WTC11 (cell line): ENCODE results near the gene CACNG7. TPM values are rescaled to one million over a fixed set of nuclear protein-coding genes. Genes with fewer than 3 reads are reported as not detected.

Source experiments
- ATAC-seq: fragments of 200-7000 bp; cut with Tn5 transposase; 2 replicates; pipeline ENCODE4 v1.10.0; 2021; ENCODE audit warnings: mild to moderate bottlenecking, moderate library complexity
- CTCF ChIA-PET: fragments of 300-600 bp; sonication (Branson Sonifier 250); formaldehyde crosslinking; loops from one replicate; lab custom pipeline; 2021; ENCODE audit warnings: antibody characterized with exemption; lab: Charles Lee
- POLR2A ChIA-PET: fragments of 350-600 bp; sonication (Branson Sonifier 250); formaldehyde crosslinking; loops from one replicate; lab custom pipeline; 2021; ENCODE audit warnings: antibody characterized with exemption; lab: Charles Lee
- DNase-seq: peaks from one replicate; pipeline ENCODE4 v3.0.0; 2021; ENCODE audit warnings: low spot score
- H3K27ac Mint-ChIP-seq: 2 replicates; pipeline ENCODE4 v1.8.0; 2021; ENCODE audit warnings: mixed read lengths
- H3K27me3 Mint-ChIP-seq: 2 replicates; pipeline ENCODE4 v1.8.0; 2021; ENCODE audit warnings: low read depth, mild to moderate bottlenecking, moderate library complexity, mixed read lengths
- H3K36me3 Mint-ChIP-seq: 2 replicates; pipeline ENCODE4 v1.8.0; 2021; ENCODE audit warnings: mixed read lengths
- H3K4me1 Mint-ChIP-seq: 2 replicates; pipeline ENCODE4 v1.8.0; 2022; ENCODE audit warnings: mixed read lengths
- H3K4me3 Mint-ChIP-seq: 2 replicates; pipeline ENCODE4 v1.8.0; 2021; ENCODE audit warnings: mild to moderate bottlenecking, moderate library complexity, mixed read lengths
- H3K9me3 Mint-ChIP-seq: 2 replicates; pipeline ENCODE4 v1.8.0; 2021; ENCODE audit warnings: mixed read lengths
- ARID4B ChIP-seq: sonication (generic); formaldehyde crosslinking; IDR thresholded peaks from 2 replicates; pipeline ENCODE4 v1.8.0; 2023; ENCODE audit warnings: missing genetic modification reagents, mild to moderate bottlenecking, borderline replicate concordance
- CREM ChIP-seq: sonication (generic); formaldehyde crosslinking; IDR thresholded peaks from 2 replicates; pipeline ENCODE4 v1.8.1; 2022; ENCODE audit warnings: mild to moderate bottlenecking, missing genetic modification reagents, moderate library complexity
- E2F1 ChIP-seq: sonication (generic); formaldehyde crosslinking; IDR thresholded peaks from 2 replicates; pipeline ENCODE4 v1.8.0; 2022; ENCODE audit warnings: mild to moderate bottlenecking, missing genetic modification reagents
- ELF4 ChIP-seq: sonication (generic); formaldehyde crosslinking; IDR thresholded peaks from 2 replicates; pipeline ENCODE4 v1.8.1; 2022; ENCODE audit warnings: low read depth, mild to moderate bottlenecking, moderate library complexity, missing genetic modification reagents
- EMX1 ChIP-seq: fragments of 250-450 bp; sonication (Bioruptor Pico); IDR thresholded peaks from 2 replicates; pipeline ENCODE4 v1.8.0; 2021; ENCODE audit warnings: mild to moderate bottlenecking
- ETV6 ChIP-seq: sonication (generic); formaldehyde crosslinking; IDR thresholded peaks from 2 replicates; pipeline ENCODE4 v1.8.1; 2022; ENCODE audit warnings: mild to moderate bottlenecking, missing genetic modification reagents
- FOXJ3 ChIP-seq: sonication (generic); formaldehyde crosslinking; IDR thresholded peaks from 2 replicates; pipeline ENCODE4 v1.9.0; 2021; ENCODE audit warnings: missing genetic modification reagents, mild to moderate bottlenecking, borderline replicate concordance
- FOXK1 ChIP-seq: sonication (generic); formaldehyde crosslinking; IDR thresholded peaks from 2 replicates; pipeline ENCODE4 v1.8.0; 2022; ENCODE audit warnings: mild to moderate bottlenecking, moderate library complexity, missing genetic modification reagents
- FOXP1 ChIP-seq: sonication (generic); formaldehyde crosslinking; IDR thresholded peaks from 2 replicates; pipeline ENCODE4 v1.8.0; 2022; ENCODE audit warnings: missing genetic modification reagents, mild to moderate bottlenecking, moderate library complexity, borderline replicate concordance
- HMGA2 ChIP-seq: fragments of 250-450 bp; sonication (Bioruptor Pico); IDR thresholded peaks from 2 replicates; pipeline ENCODE4 v1.4.0; 2021; ENCODE audit warnings: mild to moderate bottlenecking, moderate library complexity
- HMGXB4 ChIP-seq: sonication (generic); formaldehyde crosslinking; IDR thresholded peaks from 2 replicates; pipeline ENCODE4 v1.8.1; 2023; ENCODE audit warnings: mild to moderate bottlenecking, moderate library complexity, missing genetic modification reagents
- JUN ChIP-seq: sonication (generic); formaldehyde crosslinking; IDR thresholded peaks from 2 replicates; pipeline ENCODE4 v1.8.0; 2023; ENCODE audit warnings: mild to moderate bottlenecking, missing genetic modification reagents
- KAT7 ChIP-seq: sonication (generic); formaldehyde crosslinking; IDR thresholded peaks from 2 replicates; pipeline ENCODE4 v1.8.1; 2023; ENCODE audit warnings: missing genetic modification reagents, mild to moderate bottlenecking, borderline replicate concordance
- NFE2L1 ChIP-seq: sonication (generic); formaldehyde crosslinking; IDR thresholded peaks from 2 replicates; pipeline ENCODE4 v1.8.1; 2023; ENCODE audit warnings: missing genetic modification reagents
- NFYB ChIP-seq: sonication (generic); formaldehyde crosslinking; conservative IDR thresholded peaks from 2 replicates; pipeline ENCODE4 v1.8.0; 2022; ENCODE audit warnings: low read depth, missing genetic modification reagents
- NR1H2 ChIP-seq: sonication (generic); formaldehyde crosslinking; IDR thresholded peaks from 2 replicates; pipeline ENCODE4 v1.9.0; 2021; ENCODE audit warnings: mild to moderate bottlenecking, moderate library complexity, missing genetic modification reagents
- NR2C2 ChIP-seq: sonication (generic); formaldehyde crosslinking; IDR thresholded peaks from 2 replicates; pipeline ENCODE4 v1.8.0; 2022; ENCODE audit warnings: mild to moderate bottlenecking, missing genetic modification reagents
- RORB ChIP-seq: fragments of 250-450 bp; sonication (Bioruptor Pico); IDR thresholded peaks from 2 replicates; pipeline ENCODE4 v1.9.0; 2021; ENCODE audit warnings: mild to moderate bottlenecking
- SP1 ChIP-seq: sonication (generic); formaldehyde crosslinking; conservative IDR thresholded peaks from 2 replicates; pipeline ENCODE4 v1.8.1; 2022; ENCODE audit warnings: missing genetic modification reagents
- ZNF219 ChIP-seq: sonication (generic); formaldehyde crosslinking; IDR thresholded peaks from 2 replicates; pipeline ENCODE4 v1.8.0; 2023; ENCODE audit warnings: missing genetic modification reagents, mild to moderate bottlenecking, borderline replicate concordance
- ZNF317 ChIP-seq: sonication (generic); formaldehyde crosslinking; IDR thresholded peaks from 2 replicates; pipeline ENCODE4 v1.8.1; 2023; ENCODE audit warnings: low read depth, mild to moderate bottlenecking, moderate library complexity, missing genetic modification reagents, borderline replicate concordance
- ZNF416 ChIP-seq: fragments of 250-450 bp; sonication (Bioruptor Pico); IDR thresholded peaks from 2 replicates; pipeline ENCODE4 v1.9.0; 2021; ENCODE audit warnings: mild to moderate bottlenecking, inconsistent platforms
- total RNA-seq: library from RNA; stranded (reverse); gene quantifications from 3 replicates; pipeline ENCODE4 v1.2.3, GENCODE V29; 2021
- TF ChIP-seq, protein P1 (sequence below): sonication (generic); formaldehyde crosslinking; IDR thresholded peaks from 2 replicates; pipeline ENCODE4 v1.8.0; 2023; ENCODE audit warnings: missing genetic modification reagents
- TF ChIP-seq, protein P2 (sequence below): sonication (generic); formaldehyde crosslinking; IDR thresholded peaks from 2 replicates; pipeline ENCODE4 v1.8.0; 2022; ENCODE audit warnings: mild to moderate bottlenecking, missing genetic modification reagents

Gene CACNG7
- total RNA-seq, 1 experiment from 2014 or later, result 33.3 TPM

- TF ChIP-seq, protein P1, sequence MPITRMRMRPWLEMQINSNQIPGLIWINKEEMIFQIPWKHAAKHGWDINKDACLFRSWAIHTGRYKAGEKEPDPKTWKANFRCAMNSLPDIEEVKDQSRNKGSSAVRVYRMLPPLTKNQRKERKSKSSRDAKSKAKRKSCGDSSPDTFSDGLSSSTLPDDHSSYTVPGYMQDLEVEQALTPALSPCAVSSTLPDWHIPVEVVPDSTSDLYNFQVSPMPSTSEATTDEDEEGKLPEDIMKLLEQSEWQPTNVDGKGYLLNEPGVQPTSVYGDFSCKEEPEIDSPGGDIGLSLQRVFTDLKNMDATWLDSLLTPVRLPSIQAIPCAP, result no peak
- TF ChIP-seq RORB, result no peak
- TF ChIP-seq ZNF416 (CRISPR knock-in tag), result 0 out of 2 replicates have a peak, but pooled peaks have one; percentile 58
- TF ChIP-seq E2F1 (CRISPR knock-in tag), result no peak
- TF ChIP-seq EMX1, result no peak
- TF ChIP-seq NR2C2 (CRISPR knock-in tag), result no peak
Observed at GRCh38 chr19:53907690-53908089, 1.4 kb upstream of the CACNG7 start (continued).

DNA sequence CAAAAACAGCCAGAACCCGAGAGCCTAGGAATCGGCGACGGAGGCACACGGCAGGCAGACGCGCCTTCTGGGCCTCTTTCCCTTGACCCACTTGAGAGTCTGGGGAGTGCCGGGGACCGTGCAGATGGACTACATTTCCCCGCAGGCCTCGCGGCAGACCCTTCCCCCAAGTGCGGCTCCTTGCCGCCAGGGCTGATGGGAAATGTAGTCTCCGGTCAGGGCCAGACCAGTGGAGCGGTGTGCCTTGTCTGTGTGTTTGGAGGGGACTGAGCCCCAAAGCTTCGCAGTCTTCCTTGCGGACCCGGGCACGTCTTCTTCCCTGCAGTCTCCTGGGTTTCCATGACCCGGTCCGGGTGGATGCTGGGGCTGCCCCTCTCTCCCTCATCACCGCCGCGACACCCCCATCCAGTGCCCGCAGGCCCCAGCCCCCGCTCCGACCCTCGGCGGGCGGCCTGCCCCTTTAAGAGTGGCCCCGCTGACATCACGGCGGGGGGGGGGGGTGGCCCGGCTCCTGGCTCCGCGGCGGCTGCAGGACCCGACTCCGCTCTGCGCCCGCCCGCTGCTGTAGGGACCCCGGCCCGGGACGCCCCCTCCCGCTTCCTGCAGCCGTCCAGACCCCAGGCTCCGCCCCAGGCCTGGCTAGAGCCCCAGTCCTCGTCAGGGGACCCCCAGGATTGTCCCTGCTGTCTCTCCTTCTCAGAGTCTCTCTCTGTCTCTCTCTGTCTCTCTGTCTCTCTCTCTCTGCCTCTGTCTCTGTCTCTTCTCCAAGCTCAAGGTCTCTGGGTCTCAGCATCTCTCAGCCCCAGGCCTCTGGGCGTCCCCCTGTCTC, 758 bp upstream of the CACNG7 start:
- Mint-ChIP-seq H3K9me3 (no peaks in the 10 kb centered on the region), H3K4me1 (peaks cover 41% of the 10 kb centered on the region), H3K27ac (peak overlapping the region; percentile 92), H3K36me3 (0 out of 2 replicates have a peak, but pooled peaks cover 5% of the 10 kb centered on the region), H3K27me3 (peaks cover 68% of the 10 kb centered on the region), H3K4me3 (peak overlapping the region; percentile 88)
- ChIA-PET POLR2A (interaction anchor here (1.0 to 2.0 kb wide), 4 partner anchors 18 to 72 kb away, joined by 3 to 8 read pairs (median 6); partner anchors contain the start of gene MYADM), CTCF (interaction anchor here (0.6 to 3.2 kb wide), 13 partner anchors 9 to 123 kb away, joined by 3 to 21 read pairs (median 4); partner anchors contain the start of genes MYADM and PRKCG)
- DNase-seq, result peak; percentile 94
- ATAC-seq, result peak; percentile 75
- TF ChIP-seq HMGXB4 (CRISPR knock-in tag) (peak; percentile 61; the same call in 1 of the 2 replicates), KAT7 (no peak), NR1H2 (CRISPR knock-in tag) (no peak), ARID4B (no peak), ETV6 (CRISPR knock-in tag) (0 out of 2 replicates have a peak, but pooled peaks have one; percentile 13), SP1 (CRISPR knock-in tag) (0 out of 2 replicates have a peak, but pooled peaks have one; percentile 35), FOXK1 (0 out of 2 replicates have a peak, but pooled peaks have one; percentile 13), NR2C2 (CRISPR knock-in tag) (no peak), ZNF219 (CRISPR knock-in tag) (no peak), E2F1 (CRISPR knock-in tag) (no peak), ELF4 (CRISPR knock-in tag) (peak; percentile 87), NFE2L1 (CRISPR knock-in tag) (0 out of 2 replicates have a peak, but pooled peaks have one; percentile 36), EMX1 (no peak), FOXP1 (CRISPR knock-in tag) (no peak), NFYB (no peak), FOXJ3 (CRISPR knock-in tag) (no peak), CREM (peak; percentile 34; the same call in 1 of the 2 replicates), ZNF317 (no peak), HMGA2 (CRISPR knock-in tag) (no peak), JUN (CRISPR knock-in tag) (no peak)
- TF ChIP-seq, protein P2, sequence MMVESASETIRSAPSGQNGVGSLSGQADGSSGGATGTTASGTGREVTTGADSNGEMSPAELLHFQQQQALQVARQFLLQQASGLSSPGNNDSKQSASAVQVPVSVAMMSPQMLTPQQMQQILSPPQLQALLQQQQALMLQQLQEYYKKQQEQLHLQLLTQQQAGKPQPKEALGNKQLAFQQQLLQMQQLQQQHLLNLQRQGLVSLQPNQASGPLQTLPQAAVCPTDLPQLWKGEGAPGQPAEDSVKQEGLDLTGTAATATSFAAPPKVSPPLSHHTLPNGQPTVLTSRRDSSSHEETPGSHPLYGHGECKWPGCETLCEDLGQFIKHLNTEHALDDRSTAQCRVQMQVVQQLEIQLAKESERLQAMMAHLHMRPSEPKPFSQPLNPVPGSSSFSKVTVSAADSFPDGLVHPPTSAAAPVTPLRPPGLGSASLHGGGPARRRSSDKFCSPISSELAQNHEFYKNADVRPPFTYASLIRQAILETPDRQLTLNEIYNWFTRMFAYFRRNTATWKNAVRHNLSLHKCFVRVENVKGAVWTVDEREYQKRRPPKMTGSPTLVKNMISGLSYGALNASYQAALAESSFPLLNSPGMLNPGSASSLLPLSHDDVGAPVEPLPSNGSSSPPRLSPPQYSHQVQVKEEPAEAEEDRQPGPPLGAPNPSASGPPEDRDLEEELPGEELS (CRISPR knock-in tag), result no peak
